Breast epithelium (tissue), 3 donors: Measurements from ENCODE around the gene BORCS8.

Source experiments
- CTCF ChIP-seq, 3 donors: fragments of 450-650 bp; IDR thresholded peaks; one replicate each; pipeline ENCODE4 v1.5.1; 2016 to 2017; ENCODE audit warnings: antibody characterized with exemption in 3 of 3, mild to moderate bottlenecking in 3 of 3, moderate library complexity in 3 of 3
- POLR2A ChIP-seq: fragments of 450-650 bp; IDR thresholded peaks from one replicate; pipeline ENCODE4 v1.6.1; 2016; ENCODE audit warnings: antibody characterized with exemption, mild to moderate bottlenecking, moderate library complexity

- TF ChIP-seq POLR2A = no peak
- TF ChIP-seq CTCF (IDR thresholded peaks at IDR 0.05) = no peak
Measured at GRCh38 chr19:19159534-19159933, 32.4 kb downstream of the BORCS8 start.
